Measurements from ENCODE around the gene FAM111A.
A peak's percentile ranks its signal among the peaks of the same experiment; 100 is the strongest.

Gene FAM111A

GRCh38 chr11:59144096-59144495, 1.4 kb downstream of the FAM111A start:
- DNase-seq: no peak

- peak; percentile 85 for DNase-seq
These were observed 2.1 kb downstream of the FAM111A start for GRCh38 chr11:59144579-59145345.

- peak; percentile 58 for DNase-seq
These were observed 2.9 kb downstream of the FAM111A start for GRCh38 chr11:59145534-59145933.

- DNase-seq: no peak
These were observed 9.1 kb downstream of the FAM111A start for GRCh38 chr11:59151761-59152160.

- DNase-seq: no peak
These were observed 9.8 kb downstream of the FAM111A start for GRCh38 chr11:59152312-59152951.

- no peak for DNase-seq
These were observed 12.0 kb downstream of the FAM111A start for GRCh38 chr11:59154610-59155009.

GRCh38 chr11:59157433-59157832, 14.8 kb downstream of the FAM111A start:
- no peak for DNase-seq

GRCh38 chr11:59158206-59159068, 15.8 kb downstream of the FAM111A start:
- DNase-seq: peak; percentile 65

GRCh38 chr11:59164028-59164427, 21.4 kb downstream of the FAM111A start:
- DNase-seq: no peak

GRCh38 chr11:59171508-59172322, 29.1 kb downstream of the FAM111A start, which contains the start of gene DTX4:
Gene DTX4, plus strand, starts transcription at chr11:59172132. Its CDS starts 464 bp downstream, at chr11:59172596.
- peak; percentile 86 for DNase-seq

- DNase-seq: no peak
These were observed 29.9 kb downstream of the FAM111A start for GRCh38 chr11:59172345-59173079.

GRCh38 chr11:59173080-59173963, 30.7 kb downstream of the FAM111A start:
- peak; percentile 49 for DNase-seq

GRCh38 chr11:59173964-59174663, 31.5 kb downstream of the FAM111A start:
- peak; percentile 57 for DNase-seq

- peak; percentile 39 for DNase-seq
These were observed 32.0 kb downstream of the FAM111A start for GRCh38 chr11:59174664-59175033.

- no peak for DNase-seq
These were observed 32.4 kb downstream of the FAM111A start for GRCh38 chr11:59175091-59175501.

GRCh38 chr11:59176330-59176729, 33.7 kb downstream of the FAM111A start:
- DNase-seq: no peak

GRCh38 chr11:59178402-59178801, 35.7 kb downstream of the FAM111A start:
- no peak for DNase-seq

- DNase-seq: no peak
These were observed 36.5 kb downstream of the FAM111A start for GRCh38 chr11:59179121-59179520.

- no peak for DNase-seq
These were observed 37.6 kb downstream of the FAM111A start for GRCh38 chr11:59180168-59180776.

- no peak for DNase-seq
These were observed 38.3 kb downstream of the FAM111A start for GRCh38 chr11:59180907-59181306.

All from fibroblast of skin of right quadriceps (primary cell).